Epithelial cell of proximal tubule (primary cell): ENCODE data around the gene METTL24. TPM values are rescaled to one million over a fixed set of nuclear protein-coding genes. Genes with fewer than 3 reads are reported as not detected.

Experiments used
- DNase-seq: peaks from one replicate; pipeline ENCODE4 v3.0.0-alpha.2; 2011; ENCODE audit warnings: low read depth
- H3K4me3 ChIP-seq: 2 replicates; pipeline ENCODE4 v1.5.1; 2011; ENCODE audit warnings: low read depth, mild to moderate bottlenecking, low read length
- total RNA-seq: library from RNA; depleted of rRNA; stranded (reverse); fragments of >200 nt; gene quantifications from 2 replicates; pipeline ENCODE4 v1.2.3, GENCODE V29; 2015
- TF ChIP-seq, protein P1 (sequence below): conservative IDR thresholded peaks from 2 replicates; pipeline ENCODE4 v1.5.1; 2012; ENCODE audit warnings: low read depth, mild to moderate bottlenecking, low read length

METTL24 gene
- total RNA-seq, 1 donor from 2014 or later: 0.69 TPM

DNA sequence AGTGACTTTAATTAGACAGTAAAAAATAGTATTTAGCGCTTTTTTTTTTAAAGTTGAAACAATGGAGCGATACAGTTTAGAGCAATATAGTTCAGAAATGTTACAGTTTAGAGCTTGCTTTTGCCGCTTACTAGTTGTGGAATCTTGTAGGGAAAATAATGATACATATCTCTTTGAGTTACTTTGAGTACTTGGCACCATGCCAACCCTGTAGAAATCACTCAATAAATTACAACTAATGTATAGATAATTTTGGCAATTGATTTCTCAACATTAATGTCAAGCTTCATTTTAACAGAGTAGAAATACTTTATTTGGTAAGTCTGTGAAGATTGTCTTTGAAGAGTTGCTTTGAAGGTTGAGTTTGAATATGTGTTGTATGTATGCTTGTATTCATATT, 150.5 kb downstream of the METTL24 start:
- no peak overlapping the region for H3K4me3 ChIP-seq
- TF ChIP-seq, protein P1, sequence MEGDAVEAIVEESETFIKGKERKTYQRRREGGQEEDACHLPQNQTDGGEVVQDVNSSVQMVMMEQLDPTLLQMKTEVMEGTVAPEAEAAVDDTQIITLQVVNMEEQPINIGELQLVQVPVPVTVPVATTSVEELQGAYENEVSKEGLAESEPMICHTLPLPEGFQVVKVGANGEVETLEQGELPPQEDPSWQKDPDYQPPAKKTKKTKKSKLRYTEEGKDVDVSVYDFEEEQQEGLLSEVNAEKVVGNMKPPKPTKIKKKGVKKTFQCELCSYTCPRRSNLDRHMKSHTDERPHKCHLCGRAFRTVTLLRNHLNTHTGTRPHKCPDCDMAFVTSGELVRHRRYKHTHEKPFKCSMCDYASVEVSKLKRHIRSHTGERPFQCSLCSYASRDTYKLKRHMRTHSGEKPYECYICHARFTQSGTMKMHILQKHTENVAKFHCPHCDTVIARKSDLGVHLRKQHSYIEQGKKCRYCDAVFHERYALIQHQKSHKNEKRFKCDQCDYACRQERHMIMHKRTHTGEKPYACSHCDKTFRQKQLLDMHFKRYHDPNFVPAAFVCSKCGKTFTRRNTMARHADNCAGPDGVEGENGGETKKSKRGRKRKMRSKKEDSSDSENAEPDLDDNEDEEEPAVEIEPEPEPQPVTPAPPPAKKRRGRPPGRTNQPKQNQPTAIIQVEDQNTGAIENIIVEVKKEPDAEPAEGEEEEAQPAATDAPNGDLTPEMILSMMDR: no peak
- DNase-seq: no peak

DNA sequence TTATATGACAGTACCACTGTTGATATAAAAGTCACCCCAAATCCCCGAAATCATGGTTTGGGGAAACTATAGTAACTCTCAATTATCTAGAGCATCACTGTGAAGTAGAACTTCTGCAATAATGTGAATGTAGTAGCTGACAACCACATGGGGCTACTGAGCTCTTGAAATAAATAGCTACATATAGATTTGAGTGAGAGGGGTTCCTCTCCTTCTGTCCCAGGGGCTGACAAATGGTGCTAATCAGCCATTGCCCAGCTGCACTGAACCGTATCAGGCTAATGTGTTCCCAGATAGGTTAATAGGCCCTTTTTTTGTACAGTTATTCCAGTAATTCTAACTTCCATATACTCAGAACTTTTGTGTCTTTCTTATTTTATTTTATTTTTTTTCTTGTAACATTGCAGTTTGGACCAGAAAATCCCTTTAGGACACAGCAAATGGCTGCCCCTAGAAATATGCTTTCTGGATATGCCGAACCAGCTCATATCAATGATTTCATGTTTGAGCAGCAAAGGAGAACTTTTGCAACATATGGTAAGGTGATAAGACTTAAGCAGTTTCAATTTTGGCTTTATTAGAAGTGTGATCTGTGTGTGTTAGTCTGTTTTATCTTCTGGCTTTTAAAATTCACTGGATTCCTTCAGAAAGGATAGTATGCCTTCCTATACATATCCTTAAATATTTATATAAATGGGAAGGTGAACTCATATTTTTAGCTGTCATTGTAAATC, 156.8 kb downstream of the METTL24 start:
- TF ChIP-seq, protein P1: no peak
- no peak overlapping the region for H3K4me3 ChIP-seq
- DNase-seq: no peak

DNA sequence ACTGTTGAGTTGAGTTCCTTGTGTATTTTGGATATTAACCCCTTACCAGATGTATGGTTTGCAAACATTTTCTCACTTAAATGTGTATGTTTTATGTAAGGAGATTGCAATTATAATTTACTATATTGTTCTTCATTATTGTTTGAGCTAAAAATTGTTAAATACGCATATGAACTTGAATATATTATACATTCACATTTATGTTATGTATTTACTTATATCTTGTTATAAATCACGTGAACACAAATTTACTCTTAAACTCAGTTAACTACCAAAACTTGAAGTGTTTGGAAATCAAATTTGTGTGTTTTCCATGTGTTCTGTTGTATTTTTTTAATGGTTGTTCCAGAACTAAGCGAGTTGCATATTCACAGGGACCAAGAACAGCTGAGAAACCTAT, 159.6 kb downstream of the METTL24 start:
- TF ChIP-seq, protein P1: no peak
- no peak for DNase-seq
- H3K4me3 ChIP-seq: no peak overlapping the region

DNA sequence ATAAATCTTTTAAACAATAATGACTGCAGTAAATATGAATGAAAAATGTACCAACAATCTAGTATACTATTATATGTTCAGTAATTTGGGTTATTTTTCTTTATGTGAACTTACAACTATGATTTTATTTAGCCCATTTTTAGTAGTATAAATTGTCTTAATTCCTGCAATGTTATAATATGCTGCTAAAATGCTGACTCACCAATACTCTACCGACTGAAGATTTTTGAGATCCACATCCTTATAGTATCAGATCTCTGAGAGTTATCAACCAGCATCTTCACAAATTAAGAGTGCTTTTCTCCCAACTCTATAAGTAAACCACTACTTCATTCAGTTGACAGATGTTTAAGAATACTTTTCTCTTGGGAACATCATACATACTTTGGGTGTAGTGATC, 161.3 kb downstream of the METTL24 start:
- TF ChIP-seq, protein P1: no peak
- H3K4me3 ChIP-seq: no peak overlapping the region
- no peak for DNase-seq

DNA sequence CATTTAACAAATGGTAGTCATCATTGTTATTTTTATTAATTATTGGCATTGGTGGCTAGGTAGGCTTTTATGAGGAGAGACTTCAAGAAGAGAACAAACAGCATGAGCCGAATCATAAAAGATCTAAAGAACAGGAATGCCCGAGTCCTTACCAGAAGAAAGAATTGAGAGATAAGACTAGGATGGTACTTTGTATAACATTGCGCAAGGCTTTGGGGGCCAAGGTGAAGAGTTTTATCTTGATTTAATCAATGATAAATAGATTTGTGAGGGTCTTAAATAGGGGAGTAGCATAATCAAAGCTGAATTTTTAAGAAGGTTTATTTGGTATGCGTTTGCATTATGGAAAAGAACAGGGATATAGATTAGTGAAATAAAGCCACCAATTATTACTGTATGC, 162.5 kb downstream of the METTL24 start:
- TF ChIP-seq, protein P1: no peak
- H3K4me3 ChIP-seq: no peak overlapping the region
- no peak for DNase-seq

Other genes with a start within 250 kb of the METTL24 start
- 13.0 and 15.7 TPM in 2 replicates for gene WASF1, start 178.7 kb downstream of the METTL24 start, total RNA-seq
- gene CDC40, start 177.9 kb downstream of the METTL24 start, total RNA-seq: 11.3 and 14.1 TPM in 2 replicates
- 0.07 TPM in 1 of 2 replicates, not detected in the other for gene DDO, start 57.2 kb upstream of the METTL24 start, total RNA-seq
- gene SLC22A16, start 118.3 kb upstream of the METTL24 start, total RNA-seq: 0.14 TPM in 1 of 2 replicates, not detected in the other